ENCODE results near the gene SLC6A13. TPM values are rescaled to one million over a fixed set of nuclear protein-coding genes. Genes with fewer than 3 reads are reported as not detected.

Gene SLC6A13
- total and polyA plus RNA-seq, 2 of the 13 experiments (the other 11 are each of a cell fraction or from before 2014, with no cell fraction given), result 0.05 to 0.15 TPM

- TF ChIP-seq PPARG (CRISPR knock-in tag; conservative IDR thresholded peaks at IDR 0.05) (no peak), MTA3 (CRISPR knock-in tag; IDR thresholded peaks at IDR 0.05) (no peak), DNMT3B (CRISPR knock-in tag; conservative IDR thresholded peaks at IDR 0.05) (no peak), CBX5 (CRISPR knock-in tag; IDR thresholded peaks at IDR 0.05; ENCODE audit: borderline replicate concordance) (no peak), NONO (IDR thresholded peaks at IDR 0.05) (no peak), NONO (CRISPR knock-in tag; conservative IDR thresholded peaks at IDR 0.05) (0 out of 2 replicates have a peak, but pooled peaks have one; percentile 27), ZNF205 (CRISPR knock-in tag; IDR thresholded peaks at IDR 0.05) (no peak), PBX2 (CRISPR knock-in tag; IDR thresholded peaks at IDR 0.05) (no peak), ZBTB7A (CRISPR knock-in tag; IDR thresholded peaks at IDR 0.05) (no peak), SRSF1 (optimal IDR thresholded peaks at IDR 0.05; ENCODE audit: low read depth, low read length) (peak; percentile 40), FOXA3 (CRISPR knock-in tag; IDR thresholded peaks at IDR 0.05) (no peak), NFRKB (IDR thresholded peaks at IDR 0.05) (no peak), TOE1 (CRISPR knock-in tag; IDR thresholded peaks at IDR 0.05) (no peak), ZNF841 (CRISPR knock-in tag; IDR thresholded peaks at IDR 0.05; ENCODE audit: borderline replicate concordance) (no peak), ZNF788 (CRISPR knock-in tag; IDR thresholded peaks at IDR 0.05; ENCODE audit: borderline replicate concordance) (no peak), CBX2 (IDR thresholded peaks at IDR 0.05; ENCODE audit: low read depth, low read length) (no peak), CBX2 (CRISPR knock-in tag; IDR thresholded peaks at IDR 0.05; ENCODE audit: low read depth) (no peak), ZNF674 (CRISPR knock-in tag; IDR thresholded peaks at IDR 0.05; ENCODE audit: low read depth) (no peak), THRA (CRISPR knock-in tag; IDR thresholded peaks at IDR 0.05; ENCODE audit: borderline replicate concordance) (no peak), ZNF747 (CRISPR knock-in tag; IDR thresholded peaks at IDR 0.05; ENCODE audit: borderline replicate concordance) (no peak), HOXA5 (CRISPR knock-in tag; IDR thresholded peaks at IDR 0.05) (0 out of 2 replicates have a peak, but pooled peaks have one; percentile 58), RBFOX2 (IDR thresholded peaks at IDR 0.05; ENCODE audit: low read depth, low read length) (0 out of 2 replicates have a peak, but pooled peaks have one; percentile 20), HNRNPLL (IDR thresholded peaks at IDR 0.05; ENCODE audit: low read depth, low read length, poor library complexity, severe bottlenecking) (no peak), ZNF503 (CRISPR knock-in tag; IDR thresholded peaks at IDR 0.05) (no peak), KAT7 (CRISPR knock-in tag; IDR thresholded peaks at IDR 0.05; ENCODE audit: borderline replicate concordance) (no peak), SOX6 (IDR thresholded peaks at IDR 0.05) (no peak), SOX6 (CRISPR knock-in tag; IDR thresholded peaks at IDR 0.05) (no peak), ZFP36 (IDR thresholded peaks at IDR 0.05; ENCODE audit: borderline replicate concordance, low read depth, low read length, partially characterized antibody) (no peak)
Observed at GRCh38 chr12:212715-213526, 49.7 kb downstream of the SLC6A13 start (continued).
